HCT116 (cell line): Measurements from ENCODE around the gene TULP4. TPM values are rescaled to one million over a fixed set of nuclear protein-coding genes. Genes with fewer than 3 reads are reported as not detected.

Experiments used
- ATAC-seq: fragments of 200-7000 bp; cut with Tn5 transposase; 2 replicates; pipeline ENCODE4 v1.9.1; 2020; ENCODE audit warnings: mild to moderate bottlenecking, moderate library complexity
- BruUV-seq: library from RNA; stranded (reverse); fragments of 400-500 nt; replicated peaks from 2 replicates; lab custom pipeline; 2021; lab: Mats Ljungman, UMichigan
- CTCF ChIA-PET: fragments of 300-600 bp; sonication (Branson Sonifier 250); formaldehyde crosslinking; loops from one replicate; lab custom pipeline; 2021; ENCODE audit warnings: antibody characterized with exemption; lab: Charles Lee
- POLR2A ChIA-PET: fragments of 300-600, 350-600 bp; sonication (Branson Sonifier 250); formaldehyde crosslinking; loops from one replicate; lab custom pipeline; 2021; ENCODE audit warnings: antibody characterized with exemption; lab: Charles Lee
- RAD21 ChIA-PET, 2 experiments: fragments of 300-600 bp; sonication (Branson Sonifier 250); formaldehyde crosslinking; loops; one replicate each; lab custom pipeline; 2023; ENCODE audit warnings: low total read pairs in 2 of 2; ENCODE audit not compliant: uncharacterized antibody in 2 of 2, unreplicated experiment in 2 of 2, low non-redundant PET in 1 of 2; lab: Charles Lee
- DNase-seq: peaks from one replicate; pipeline ENCODE4 v3.0.0-alpha.2; 2010; ENCODE audit warnings: low read depth, low spot score
- H2AFZ ChIP-seq: fragments of 200-600 bp; shearing (Covaris generic), sonication (generic); 2 replicates; pipeline ENCODE4 v1.6.1; 2017; ENCODE audit warnings: low read depth, mixed run types, mixed read lengths, antibody characterized with exemption, low read length; ENCODE audit not compliant: poor library complexity, severe bottlenecking
- H3K27ac ChIP-seq: 2 replicates; pipeline ENCODE4 v1.5.1; 2012; ENCODE audit warnings: low read depth, low read length
- H3K27me3 ChIP-seq: fragments of 200-600 bp; sonication (generic); 2 replicates; pipeline ENCODE4 v1.6.1; 2016; ENCODE audit warnings: mixed run types, low read length, mixed read lengths; ENCODE audit not compliant: insufficient read depth
- H3K36me3 ChIP-seq, 2 experiments: fragments of 200-500 bp in 1 of 2; fragments of 200-600 bp in 1 of 2; sonication (Bioruptor generic) in 1 of 2; sonication (generic) in 1 of 2; 2 replicates each; pipeline versions ENCODE4 v1.5.1 to v1.6.1; 2014 to 2016; ENCODE audit warnings: low read length in 2 of 2, inconsistent platforms in 1 of 2, mixed read lengths in 1 of 2, mixed run types in 1 of 2; ENCODE audit not compliant: insufficient read depth in 2 of 2, control insufficient read depth in 1 of 2
- H3K4me1 ChIP-seq, 2 experiments: fragments of 200-600 bp in 1 of 2; sonication (generic) in 1 of 2; 2 replicates each; pipeline versions ENCODE4 v1.5.1 to v1.6.1; 2012 to 2017; ENCODE audit warnings: low read length in 2 of 2, inconsistent platforms in 1 of 2, mild to moderate bottlenecking in 1 of 2, mixed read lengths in 1 of 2, mixed run types in 1 of 2, moderate library complexity in 1 of 2; ENCODE audit not compliant: insufficient read depth in 2 of 2, control insufficient read depth in 1 of 2
- H3K4me2 ChIP-seq: fragments of 200-600 bp; sonication (generic); 2 replicates; pipeline ENCODE4 v1.6.1; 2017; ENCODE audit warnings: mixed run types, low read length, mixed read lengths
- H3K4me3 ChIP-seq, 2 experiments: fragments of 200-600 bp in 1 of 2; sonication (generic) in 1 of 2; replicated peaks in 1 of 2; 2 replicates each; pipeline ENCODE4 v1.5.1; 2011 to 2016; ENCODE audit warnings: low read length in 2 of 2, control low read depth in 1 of 2, low read depth in 1 of 2, mild to moderate bottlenecking in 1 of 2, mixed read lengths in 1 of 2, mixed run types in 1 of 2
- H3K79me2 ChIP-seq: fragments of 200-600 bp; sonication (generic); 2 replicates; pipeline ENCODE4 v1.6.1; 2017; ENCODE audit warnings: mild to moderate bottlenecking, mixed run types, low read length, moderate library complexity, mixed read lengths; ENCODE audit not compliant: insufficient read depth
- H3K9ac ChIP-seq: fragments of 200-600 bp; sonication (generic); 2 replicates; pipeline ENCODE4 v1.6.1; 2016; ENCODE audit warnings: low read length, mixed read lengths
- H3K9me2 ChIP-seq: fragments of 200-600 bp; sonication (generic), shearing (Covaris generic); 2 replicates; pipeline ENCODE4 v1.6.1; 2017; ENCODE audit warnings: mixed run types, mild to moderate bottlenecking, moderate library complexity; ENCODE audit not compliant: insufficient read depth
- H3K9me3 ChIP-seq, 2 experiments: fragments of 200-500 bp in 1 of 2; fragments of 200-600 bp in 1 of 2; sonication (Bioruptor generic) in 1 of 2; sonication (generic) in 1 of 2; 2 replicates each; pipeline ENCODE4 v1.6.1; 2014 to 2017; ENCODE audit warnings: low read length in 2 of 2, mixed read lengths in 2 of 2, inconsistent platforms in 1 of 2, low read depth in 1 of 2, mild to moderate bottlenecking in 1 of 2, mixed run types in 1 of 2, moderate library complexity in 1 of 2; ENCODE audit not compliant: control insufficient read depth in 1 of 2, insufficient read depth in 1 of 2
- H4K20me1 ChIP-seq: fragments of 200-600 bp; sonication (generic), shearing (Covaris generic); 2 replicates; pipeline ENCODE4 v1.6.1; 2017; ENCODE audit warnings: mixed run types, mild to moderate bottlenecking, moderate library complexity; ENCODE audit not compliant: insufficient read depth
- ATF3 ChIP-seq: IDR thresholded peaks from 2 replicates; pipeline ENCODE4 v1.6.1; 2012
- CBX3 ChIP-seq: IDR thresholded peaks from 2 replicates; pipeline ENCODE4 v1.6.1; 2012; ENCODE audit warnings: low read depth
- CEBPB ChIP-seq: IDR thresholded peaks from 2 replicates; pipeline ENCODE4 v1.6.1; 2012; ENCODE audit warnings: low read depth
- CTCF ChIP-seq, 3 experiments: fragments of 200-600 bp in 1 of 3; sonication (generic) in 1 of 3; IDR thresholded peaks in 2 of 3; conservative IDR thresholded peaks in 1 of 3; 2 replicates each; pipeline ENCODE4 v1.5.1; 2012 to 2017; ENCODE audit warnings: low read depth in 2 of 3, low read length in 2 of 3, antibody characterized with exemption in 1 of 3, borderline replicate concordance in 1 of 3, control low read depth in 1 of 3, mild to moderate bottlenecking in 1 of 3, mixed read lengths in 1 of 3, mixed run types in 1 of 3, moderate library complexity in 1 of 3; ENCODE audit not compliant: insufficient read depth in 1 of 3
- ELF1 ChIP-seq: IDR thresholded peaks from 2 replicates; pipeline ENCODE4 v1.6.1; 2012; ENCODE audit warnings: low read depth, borderline replicate concordance
- EZH2 ChIP-seq: fragments of 200-600 bp; sonication (generic); IDR thresholded peaks from 2 replicates; pipeline ENCODE4 v1.6.1; 2017; ENCODE audit warnings: antibody characterized with exemption, mixed run types
- EZH2phosphoT487 ChIP-seq: fragments of 200-600 bp; IDR thresholded peaks from 2 replicates; pipeline ENCODE4 v1.6.1; 2018; ENCODE audit warnings: antibody characterized with exemption, borderline replicate concordance
- JUND ChIP-seq: IDR thresholded peaks from 2 replicates; pipeline ENCODE4 v1.6.1; 2012
- POLR2AphosphoS5 ChIP-seq: IDR thresholded peaks from 2 replicates; pipeline ENCODE4 v1.6.1; 2011; ENCODE audit warnings: mild to moderate bottlenecking, low read depth, low read length, moderate library complexity
- REST ChIP-seq: IDR thresholded peaks from 2 replicates; pipeline ENCODE4 v1.6.1; 2012; ENCODE audit warnings: low read depth
- SRF ChIP-seq: IDR thresholded peaks from 2 replicates; pipeline ENCODE4 v1.6.1; 2012; ENCODE audit warnings: low read depth
- TCF7L2 ChIP-seq: IDR thresholded peaks from 2 replicates; pipeline ENCODE4 v1.7.0; 2011; ENCODE audit warnings: borderline replicate concordance, inconsistent platforms; ENCODE audit not compliant: insufficient read depth, insufficient read length; ENCODE audit errors: extremely low read depth
- YY1 ChIP-seq: IDR thresholded peaks from 2 replicates; pipeline ENCODE4 v1.6.1; 2011; ENCODE audit warnings: low read length, low read depth, moderate library complexity, mild to moderate bottlenecking; ENCODE audit not compliant: insufficient replicate concordance; ENCODE audit errors: extremely low read depth
- ZBTB33 ChIP-seq: IDR thresholded peaks from 2 replicates; pipeline ENCODE4 v1.6.1; 2011; ENCODE audit warnings: mild to moderate bottlenecking, low read length, moderate library complexity; ENCODE audit not compliant: insufficient replicate concordance; ENCODE audit errors: extremely low read depth
- ZFX ChIP-seq: fragments of 450-650 bp; IDR thresholded peaks from 2 replicates; pipeline ENCODE4 v1.6.1; 2017
- intact Hi-C: fragments of 100-400 bp; cut with micrococcal nuclease; formaldehyde crosslinking; loops from 2 replicates; pipeline ENCODE4 v1.10.0; 2022
- total RNA-seq: library from RNA; stranded (reverse); gene quantifications from one replicate; pipeline ENCODE4 v1.2.1, GENCODE V29; 2021; ENCODE audit not compliant: unreplicated experiment

Gene TULP4
- total RNA-seq, 1 experiment from 2014 or later = 70.8 TPM

- ChIA-PET RAD21 (no interaction called here), POLR2A (no interaction called here), CTCF (no interaction called here)
- TF ChIP-seq ZBTB33 (no peak), TCF7L2 (no peak), SRF (no peak), ELF1 (no peak), CTCF (IDR thresholded peaks at IDR 0.05 in 2 of 3, conservative IDR thresholded peaks at IDR 0.05 in 1 of 3; ENCODE audit: borderline replicate concordance in 1 of 3, insufficient read depth in 1 of 3, low read depth in 2 of 3, low read length in 2 of 3) (no peak), POLR2AphosphoS5 (no peak), CBX3 (no peak), ATF3 (no peak), EZH2 (no peak), ZFX (no peak), EZH2phosphoT487 (no peak), CEBPB (no peak), JUND (no peak), YY1 (no peak), REST (no peak)
- intact Hi-C loops = no loop called here
- no TSS peak for BruUV-seq
- H4K20me1 ChIP-seq = no peaks in the 10 kb centered on the region
- no peak for DNase-seq
- no peak for ATAC-seq
- H3K4me3 ChIP-seq = no peak overlapping the region
- no peaks in the 10 kb centered on the region for H3K9me2 ChIP-seq
- no peak overlapping the region for H2AFZ ChIP-seq
- no peak overlapping the region for H3K27ac ChIP-seq
- H3K36me3 ChIP-seq = no peaks in the 10 kb centered on the region
- H3K9ac ChIP-seq = no peak overlapping the region
- H3K79me2 ChIP-seq = no peaks in the 10 kb centered on the region
- no peak overlapping the region for H3K4me2 ChIP-seq
- H3K27me3 ChIP-seq = no peaks in the 10 kb centered on the region
- H3K4me1 ChIP-seq = peaks cover 6 to 17% of the 10 kb centered on the region in 2 experiments; a peak in 3 of 4 replicates
- no peaks in the 10 kb centered on the region for H3K9me3 ChIP-seq
Observed at GRCh38 chr6:158514176-158514575, 201.9 kb downstream of the TULP4 start.
